K562 (cell line): ENCODE results near the gene LRP3. TPM values are rescaled to one million over a fixed set of nuclear protein-coding genes. Genes with fewer than 3 reads are reported as not detected.

ENCODE experiments used
- ATAC-seq: fragments of 200-7000 bp; cut with Tn5 transposase; 3 replicates; pipeline ENCODE4 v1.9.1; 2020; ENCODE audit warnings: moderate library complexity
- BruUV-seq: library from RNA; stranded (reverse); fragments of 400-500 nt; replicated peaks from 2 replicates; lab custom pipeline; 2021; lab: Mats Ljungman, UMichigan
- CTCF ChIA-PET: fragments of 300-600 bp; formaldehyde crosslinking; extraction: SDS; loops from one replicate; lab custom pipeline; 2021; ENCODE audit warnings: low intra/inter-chr PET ratio; lab: Yijun Ruan, JAX
- POLR2A ChIA-PET: fragments of 300-600, 350-650 bp; sonication (Branson Sonifier 250); formaldehyde crosslinking; extraction: SDS; loops from one replicate; lab custom pipeline; 2021; ENCODE audit warnings: antibody characterized with exemption, inconsistent platforms; lab: Yijun Ruan, JAX
- DNase-seq, 4 experiments: peaks; one replicate each; pipeline versions ENCODE4 v3.0.0 to v3.0.0-alpha.2; 2011 to 2018; ENCODE audit warnings: low spot score in 3 of 4, mixed read lengths in 3 of 4; ENCODE audit errors: extremely low read depth in 1 of 4
- FAIRE-seq: peaks from 2 replicates; lab custom pipeline; 2011; peaks lifted over from hg19 to GRCh38; lab: Jason Lieb, UNC
- H2AFZ ChIP-seq: 2 replicates; pipeline ENCODE4 v1.6.0; 2011; ENCODE audit warnings: low read depth, low read length, control low read depth, inconsistent platforms
- H3K27ac ChIP-seq: fragments of 200-600 bp; 3 replicates; pipeline ENCODE4 v1.8.0; 2011; ENCODE audit warnings: low read depth, mild to moderate bottlenecking, control low read depth, inconsistent platforms, low read length, moderate library complexity, mixed read lengths; ENCODE audit errors: extremely low read depth
- H3K27me3 ChIP-seq, 2 experiments: fragments of 300-600 bp in 1 of 2; 2 replicates in 1 of 2; 3 replicates in 1 of 2; pipeline versions ENCODE4 v1.6.0 to v1.8.0; 2011; ENCODE audit warnings: inconsistent platforms in 2 of 2, low read length in 2 of 2, mild to moderate bottlenecking in 1 of 2, mixed read lengths in 1 of 2, moderate library complexity in 1 of 2; ENCODE audit not compliant: control insufficient read depth in 2 of 2, insufficient read depth in 2 of 2
- H3K36me3 ChIP-seq: fragments of 300-600 bp; 3 replicates; pipeline ENCODE4 v1.8.0; 2011; ENCODE audit warnings: mild to moderate bottlenecking, low read length, inconsistent platforms; ENCODE audit not compliant: control insufficient read depth, insufficient read depth
- H3K4me1 ChIP-seq, 2 experiments: fragments of 200-600 bp in 1 of 2; replicated peaks in 1 of 2; 2 replicates in 1 of 2; 3 replicates in 1 of 2; pipeline versions ENCODE4 v1.5.1 to v1.8.0; 2011; ENCODE audit warnings: inconsistent platforms in 2 of 2, low read length in 2 of 2, mild to moderate bottlenecking in 1 of 2, mixed read lengths in 1 of 2, moderate library complexity in 1 of 2; ENCODE audit not compliant: control insufficient read depth in 2 of 2, insufficient read depth in 2 of 2
- H3K4me2 ChIP-seq: 2 replicates; pipeline ENCODE4 v1.6.1; 2011; ENCODE audit warnings: low read length, control low read depth, inconsistent platforms, mixed read lengths; ENCODE audit not compliant: insufficient read depth
- H3K4me3 ChIP-seq: fragments of 200-600 bp; sonication (generic), shearing (Covaris generic); 2 replicates; pipeline ENCODE4 v1.5.1; 2016; ENCODE audit warnings: control low read depth, inconsistent platforms
- H3K79me2 ChIP-seq: fragments of 200-600 bp; 3 replicates; pipeline ENCODE4 v1.8.0; 2011; ENCODE audit warnings: low read length, inconsistent platforms; ENCODE audit not compliant: control insufficient read depth, insufficient read depth
- H3K9ac ChIP-seq, 2 experiments: 2 replicates each; pipeline versions ENCODE4 v1.6.0 to v1.6.1; 2011; ENCODE audit warnings: low read depth in 2 of 2, low read length in 2 of 2, control low read depth in 1 of 2, inconsistent platforms in 1 of 2, mild to moderate bottlenecking in 1 of 2, mixed read lengths in 1 of 2; ENCODE audit not compliant: insufficient read depth in 1 of 2
- H3K9me1 ChIP-seq: one replicate; pipeline ENCODE4 v1.6.0; 2011; ENCODE audit warnings: inconsistent platforms, mild to moderate bottlenecking, low read length, moderate library complexity; ENCODE audit not compliant: control insufficient read depth, insufficient read depth
- H3K9me3 ChIP-seq: replicated peaks from 2 replicates; pipeline ENCODE4 v1.5.1; 2011; ENCODE audit warnings: low read depth, low read length, inconsistent platforms; ENCODE audit not compliant: control insufficient read depth, insufficient read depth
- H4K20me1 ChIP-seq: replicated peaks from 2 replicates; pipeline ENCODE4 v1.6.1; 2011; ENCODE audit warnings: low read length, inconsistent platforms, mixed read lengths; ENCODE audit not compliant: control insufficient read depth, insufficient read depth
- CEBPB ChIP-seq: fragments of 450-650 bp; IDR thresholded peaks from 2 replicates; pipeline ENCODE4 v1.6.1; 2016; ENCODE audit warnings: missing genetic modification characterization, missing compliant biosample characterization
- ETV1 ChIP-seq: fragments of 450-650 bp; conservative IDR thresholded peaks from 2 replicates; pipeline ENCODE4 v1.6.1; 2016; ENCODE audit warnings: missing genetic modification characterization, control low read depth, low read depth, missing compliant biosample characterization
- HOMEZ ChIP-seq: fragments of 250-450 bp; sonication (Bioruptor Pico); IDR thresholded peaks from 2 replicates; pipeline ENCODE4 v1.4.0; 2020; ENCODE audit warnings: mild to moderate bottlenecking, moderate library complexity
- NFE2L1 ChIP-seq: fragments of 450-650 bp; IDR thresholded peaks from 2 replicates; pipeline ENCODE4 v1.6.1; 2016; ENCODE audit warnings: missing genetic modification characterization, low read depth, mild to moderate bottlenecking, missing compliant biosample characterization, moderate library complexity, borderline replicate concordance
- RBBP5 ChIP-seq: fragments of 200-600 bp; sonication (generic); IDR thresholded peaks from 2 replicates; pipeline ENCODE4 v1.6.1; 2012; ENCODE audit warnings: borderline replicate concordance, mild to moderate bottlenecking, low read length, control low read depth, inconsistent platforms; ENCODE audit not compliant: insufficient read depth, poor library complexity, severe bottlenecking
- WGBS: fragments of 100-300 bp; shearing (Covaris generic); methylation state at CpG from one replicate; pipeline ENCODE4 v1.1.6; 2016; ENCODE audit warnings: low coverage, mixed read lengths; ENCODE audit not compliant: insufficient coverage; ENCODE audit errors: missing lambda C conversion rate; 5-methylcytosine and 5-hydroxymethylcytosine counted together
- in situ Hi-C: fragments of 300-500 bp; cut with MboI; formaldehyde crosslinking; loops from 4 replicates; pipeline ENCODE4 v1.15.0; 2018; ENCODE audit warnings: inconsistent platforms, mixed read lengths
- intact Hi-C: fragments of 100-400 bp; cut with micrococcal nuclease; formaldehyde crosslinking; loops from 2 replicates; pipeline ENCODE4 v1.14.2; 2022
- polyA plus RNA-seq, 8 experiments: library from polyadenylated mRNA; depleted of rRNA in 4 of 8; stranded (reverse) in 5 of 8; unstranded in 3 of 8; fragments of >200 nt; fragmentation: Nextera tagmentation in 2 of 8; fragmentation: Illumina TruSeq in 1 of 8; extraction: Ambion mirVana in 2 of 8; extraction: Trizol in 1 of 8; gene quantifications; 2 replicates each; pipeline versions ENCODE4 v1.2.1 to v1.2.3, GENCODE V29; 2011 to 2014; ENCODE audit warnings: inconsistent platforms in 1 of 8, missing spikeins in 1 of 8
- total RNA-seq, 7 experiments: library from RNA; depleted of rRNA in 6 of 7; stranded (reverse); fragments of >200 nt in 6 of 7; fragmentation: Illumina TruSeq in 2 of 7; extraction: Trizol in 2 of 7; gene quantifications; 2 replicates each; pipeline versions ENCODE4 v1.2.1 to v1.2.3, GENCODE V29; 2011 to 2021; ENCODE audit warnings: low replicate concordance in 1 of 7

LRP3 gene
- total and polyA plus RNA-seq, 9 of the 15 experiments (the other 6 are each of a cell fraction or from before 2014, with no cell fraction given): 0.29 TPM; not detected in 8

GRCh38 chr19:33204136-33204973 lies 10.2 kb downstream of the LRP3 start:
- no peak overlapping the region for H3K4me3 ChIP-seq
- in situ Hi-C loops: no loop called here
- POLR2A ChIA-PET: interaction anchor here (0.7 kb wide), 1 partner anchor 571 kb away, joined by 3 read pairs; no protein-coding TSS in a partner anchor
- ATAC-seq (no peak), FAIRE-seq (no peak), DNase-seq (no peak)
- H3K27ac ChIP-seq: no peak overlapping the region
- CTCF ChIA-PET: no interaction called here
- no peak overlapping the region; a peak in 1 of 4 replicates for H3K9ac ChIP-seq
- no peak overlapping the region for H3K4me2 ChIP-seq
- BruUV-seq: no TSS peak
- H3K4me1 ChIP-seq: peaks cover 0 to 33% of the 10 kb centered on the region in 2 experiments; a peak in 2 of 5 replicates
- no peaks in the 10 kb centered on the region for H3K79me2 ChIP-seq
- WGBS: 14% methylated on average over 27 of the region's 32 CpGs
- intact Hi-C loops: no loop called here
- no peaks in the 10 kb centered on the region for H3K9me3 ChIP-seq
- H3K27me3 ChIP-seq: peaks cover 9 to 82% of the 10 kb centered on the region in 2 experiments; a peak in 4 of 5 replicates
- no peaks in the 10 kb centered on the region for H3K9me1 ChIP-seq
- H2AFZ ChIP-seq: no peak overlapping the region
- TF ChIP-seq ETV1 (tag) (no peak), NFE2L1 (tag) (no peak), CEBPB (tag) (peak; percentile 48)
- peaks cover 12% of the 10 kb centered on the region; the same call in 1 of the 2 replicates for H4K20me1 ChIP-seq
- no peaks in the 10 kb centered on the region for H3K36me3 ChIP-seq

- Histone ChIP-seq H3K79me2 (no peaks in the 10 kb centered on the region), H3K9me3 (no peaks in the 10 kb centered on the region), H4K20me1 (peaks cover 12% of the 10 kb centered on the region; the same call in 1 of the 2 replicates), H3K9me1 (no peaks in the 10 kb centered on the region), H3K36me3 (no peaks in the 10 kb centered on the region), H3K27ac (no peak overlapping the region), H3K9ac (no peak overlapping the region; a peak in 1 of 4 replicates), H2AFZ (no peak overlapping the region), H3K4me2 (no peak overlapping the region), H3K4me3 (no peak overlapping the region), H3K27me3 (peaks cover 9 to 87% of the 10 kb centered on the region in 2 experiments; a peak in 4 of 5 replicates), H3K4me1 (peaks cover 0 to 33% of the 10 kb centered on the region in 2 experiments; a peak in 2 of 5 replicates)
- in situ Hi-C loops (no loop called here), intact Hi-C loops (no loop called here)
- DNase-seq (no peak), ATAC-seq (peak; percentile 18; the same call in 2 of the 3 replicates), FAIRE-seq (no peak)
- BruUV-seq: no TSS peak
- 3% methylated on average over 15 of the region's 27 CpGs for WGBS
- ChIA-PET CTCF (no interaction called here), POLR2A (no interaction called here)
- TF ChIP-seq RBBP5: peak; percentile 15
- TF ChIP-seq HOMEZ: no peak
Observed at GRCh38 chr19:33205110-33205509, 11.0 kb downstream of the LRP3 start.
